Ramos (cell line): Measurements from ENCODE around the gene CASP5.
"Not testable (repeated sequence)": the region's sequence is repeated elsewhere in the genome, so short reads cannot be mapped to it uniquely, and the experiment has no call there.

Source experiments
- in situ Hi-C: fragments of 300-500 bp; cut with MboI; formaldehyde crosslinking; loops from one replicate; pipeline ENCODE4 v1.14.3; 2022; ENCODE audit warnings: low sequenced_read_pairs; ENCODE audit not compliant: unreplicated experiment

The CASP5 gene

DNA sequence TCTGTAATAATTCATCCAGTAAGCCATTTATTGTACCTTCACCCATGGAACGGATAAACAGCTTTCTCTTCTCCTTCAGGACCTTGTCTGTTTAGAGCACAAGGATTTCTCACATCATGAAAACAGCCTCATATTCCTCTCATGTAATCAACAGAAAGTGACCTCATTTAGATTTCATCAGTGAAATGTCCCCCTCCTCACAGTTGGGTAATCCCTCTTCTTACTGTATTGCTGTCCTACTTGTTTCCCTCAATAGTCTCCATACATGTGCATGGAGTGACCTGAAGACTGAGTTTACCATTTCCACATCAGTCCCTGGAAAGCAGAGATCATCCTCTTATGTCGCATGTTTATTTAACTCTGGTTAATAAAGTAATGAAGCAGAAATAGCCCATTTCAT lies 11.4 kb upstream of the CASP5 start:
- in situ Hi-C loops, result not testable (repeated sequence)

DNA sequence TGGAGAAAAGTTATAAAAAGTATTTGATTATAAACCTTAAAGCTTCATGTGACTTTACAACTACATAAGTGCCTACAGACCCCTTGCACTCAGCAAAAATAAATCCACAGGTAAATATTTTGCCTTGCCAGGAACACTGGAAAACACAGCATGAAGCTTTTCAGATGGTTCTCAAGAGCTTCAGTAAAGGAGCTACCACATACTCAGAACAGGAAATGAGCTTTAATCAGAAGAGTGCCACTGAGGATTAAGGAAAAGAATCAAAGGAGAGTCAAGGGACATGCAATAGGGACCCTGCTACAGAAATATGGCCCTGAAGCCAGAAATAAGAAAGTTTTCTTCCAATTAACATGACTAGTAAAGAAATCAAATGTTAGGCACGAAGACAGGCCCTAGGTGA lies 10.8 kb upstream of the CASP5 start:
- in situ Hi-C loops, result no loop called here

DNA sequence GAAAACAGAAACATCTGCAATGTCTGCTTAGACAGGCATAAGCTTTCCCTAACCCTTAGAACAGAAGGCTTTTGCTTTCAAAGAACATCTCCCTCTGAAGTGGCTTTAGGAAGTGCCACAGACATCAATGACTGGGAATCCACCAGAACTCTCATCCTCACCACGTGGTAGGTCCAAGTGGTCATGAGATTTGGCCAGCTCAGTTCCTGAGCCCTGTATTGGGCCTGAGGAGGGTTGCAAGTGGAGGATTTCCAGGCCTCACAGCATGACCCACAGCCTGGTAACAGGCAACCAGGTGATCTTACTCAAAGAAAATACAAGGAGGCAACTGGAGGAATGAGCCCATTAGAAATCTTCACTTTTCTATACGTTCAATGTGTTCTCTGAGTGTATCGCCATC lies 10.4 kb upstream of the CASP5 start:
- in situ Hi-C loops, result no loop called here

DNA sequence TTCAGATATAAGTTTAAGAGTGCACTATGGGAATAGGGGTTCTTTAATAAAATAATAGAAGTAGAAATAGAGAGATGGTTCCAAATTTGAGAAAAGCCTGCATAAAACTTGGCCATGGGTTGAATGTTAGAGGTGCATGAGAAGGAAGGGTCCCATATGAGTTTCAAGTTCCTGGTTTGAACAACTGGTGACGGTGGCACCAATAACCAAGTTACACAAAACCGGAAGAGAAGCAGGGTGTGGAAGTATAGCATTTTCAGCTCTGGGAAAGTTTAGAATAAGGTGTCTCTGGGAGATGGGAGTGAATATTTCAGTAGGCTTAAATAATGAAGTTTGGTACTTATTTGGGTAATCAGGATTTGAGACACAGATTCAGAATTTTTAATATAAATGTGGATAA lies 9.5 kb upstream of the CASP5 start:
- in situ Hi-C loops, result no loop called here

DNA sequence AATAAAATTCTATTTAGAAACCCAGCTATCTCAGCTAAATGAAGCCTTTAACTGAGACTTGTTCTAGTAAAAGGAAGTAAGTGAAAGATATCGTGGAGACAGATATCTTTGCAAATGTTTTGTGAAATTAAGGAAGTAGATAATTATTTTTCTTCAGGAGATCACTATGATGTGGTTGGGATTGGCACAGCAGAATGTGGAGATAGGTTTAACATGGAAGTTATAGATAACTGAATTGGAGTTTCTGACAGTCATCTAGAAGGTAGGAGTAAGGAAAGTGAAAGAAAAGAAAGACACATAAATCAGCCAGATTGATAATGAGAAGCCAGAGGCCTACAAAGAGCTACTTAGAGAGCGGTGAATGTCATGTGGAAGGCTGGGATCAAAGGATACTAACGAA lies 4.7 kb upstream of the CASP5 start:
- in situ Hi-C loops, result no loop called here

DNA sequence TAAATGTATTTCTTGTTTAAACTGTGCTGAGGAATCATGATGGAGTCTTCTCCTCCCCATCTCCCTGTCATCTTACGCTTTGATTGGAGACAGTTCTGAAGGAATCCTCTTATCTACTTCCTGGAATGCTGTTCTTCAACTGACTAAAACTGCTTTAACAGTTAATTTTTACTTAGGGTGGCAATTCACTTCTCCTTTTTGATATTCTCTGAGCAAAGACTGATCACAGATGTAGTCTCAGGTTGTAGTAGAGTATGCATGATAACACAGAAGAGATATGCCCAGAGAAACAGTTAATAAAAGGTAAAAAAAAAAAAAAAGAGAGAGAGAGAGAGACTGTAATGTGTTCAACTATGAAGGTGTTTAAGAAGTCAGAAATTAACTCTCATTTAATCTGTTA lies 1.4 kb upstream of the CASP5 start:
- in situ Hi-C loops, result no loop called here

DNA sequence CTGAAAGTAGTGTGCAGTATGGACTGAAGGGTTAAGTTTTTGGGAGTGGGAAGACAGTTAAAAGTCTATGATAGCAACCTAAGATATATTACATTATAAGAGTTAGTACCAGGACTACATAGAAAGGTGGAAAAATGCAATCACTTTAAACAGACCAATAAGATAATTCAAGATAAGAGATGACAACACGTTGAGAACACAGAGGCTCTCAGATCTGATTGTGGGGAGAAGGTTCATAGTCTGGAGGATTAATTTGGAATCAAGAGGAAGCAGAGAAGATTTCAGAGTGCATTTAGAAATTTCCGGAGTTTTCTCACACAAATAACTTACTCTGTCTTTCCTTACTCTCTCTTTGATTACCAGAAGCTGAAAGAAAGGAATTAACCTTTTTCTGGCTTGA lies 441 bp downstream of the CASP5 start:
- in situ Hi-C loops, result no loop called here

DNA sequence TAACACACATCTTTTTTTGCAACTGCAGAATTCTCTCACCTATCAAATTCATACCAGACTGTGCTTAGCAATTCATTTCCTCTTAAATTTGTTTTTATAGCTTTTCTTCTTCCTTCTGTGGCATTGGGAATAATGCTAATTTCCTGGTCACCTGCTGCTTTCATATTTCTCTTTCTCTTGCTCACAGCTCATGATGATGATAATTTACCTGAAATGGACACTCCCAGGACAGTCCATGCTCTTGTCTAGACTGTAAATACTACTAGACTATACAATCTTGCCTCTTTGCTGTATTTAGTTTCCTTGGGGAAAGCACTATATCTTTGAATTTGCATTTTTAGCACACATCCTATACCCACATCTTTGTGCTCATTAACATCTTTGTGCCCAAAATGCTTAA lies 15.5 kb downstream of the CASP5 start:
- in situ Hi-C loops, result no loop called here

DNA sequence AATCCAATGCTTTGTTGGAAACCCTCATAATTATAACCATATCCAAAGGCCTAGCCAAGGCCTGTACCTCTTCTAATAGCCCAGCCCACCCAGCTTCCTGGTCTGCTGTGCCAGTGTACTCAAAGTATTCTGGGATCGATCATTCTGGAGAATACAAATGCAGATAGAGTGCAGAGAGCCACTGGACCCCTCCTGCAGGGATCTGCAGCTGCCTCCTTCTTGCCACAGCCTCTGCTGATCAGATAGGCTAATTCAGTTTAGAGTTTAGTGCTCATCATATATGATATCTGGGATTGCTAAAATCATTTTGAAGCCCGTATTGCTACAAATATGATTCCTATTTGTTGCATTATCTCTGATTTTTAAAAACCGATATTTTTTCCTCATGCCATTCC lies 17.5 kb downstream of the CASP5 start:
- in situ Hi-C loops, result no loop called here

DNA sequence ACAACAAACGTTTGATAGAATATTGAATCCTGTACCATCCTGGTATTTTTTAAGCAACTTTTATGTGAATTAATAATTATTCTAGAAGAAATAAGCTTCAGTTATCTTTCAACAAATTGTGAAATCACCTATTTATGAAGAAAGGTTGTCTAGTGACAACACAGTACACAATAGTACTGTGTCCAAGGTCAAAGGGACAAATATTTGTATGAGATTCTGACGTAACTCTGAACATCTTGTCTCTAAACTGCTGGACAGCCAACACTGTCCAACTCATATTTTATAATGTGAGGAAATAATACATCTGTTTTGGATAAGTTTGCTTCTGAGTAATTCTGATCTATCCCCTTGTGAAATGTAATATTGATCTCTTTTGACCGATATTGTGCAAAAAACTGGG lies 18.9 kb downstream of the CASP5 start:
- in situ Hi-C loops, result no loop called here

DNA sequence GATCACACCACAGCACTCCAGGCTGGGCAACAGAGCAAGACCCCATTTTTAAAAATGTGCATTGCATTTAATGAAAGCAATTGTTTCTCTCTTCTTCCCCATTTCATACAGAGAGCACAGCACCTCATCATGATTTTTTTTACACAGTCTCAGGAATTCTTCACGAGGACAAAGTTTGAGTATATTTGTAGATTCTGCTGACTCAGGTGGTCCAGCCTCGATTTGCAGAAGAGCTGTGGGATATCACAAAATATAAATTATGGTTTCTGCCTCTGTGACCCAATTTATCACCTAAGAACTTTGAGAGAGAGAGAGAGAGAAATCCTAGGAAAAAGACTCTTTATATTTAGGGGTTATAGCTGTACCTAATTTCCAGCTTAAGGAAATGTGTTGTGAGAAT lies 19.8 kb downstream of the CASP5 start:
- in situ Hi-C loops, result no loop called here

DNA sequence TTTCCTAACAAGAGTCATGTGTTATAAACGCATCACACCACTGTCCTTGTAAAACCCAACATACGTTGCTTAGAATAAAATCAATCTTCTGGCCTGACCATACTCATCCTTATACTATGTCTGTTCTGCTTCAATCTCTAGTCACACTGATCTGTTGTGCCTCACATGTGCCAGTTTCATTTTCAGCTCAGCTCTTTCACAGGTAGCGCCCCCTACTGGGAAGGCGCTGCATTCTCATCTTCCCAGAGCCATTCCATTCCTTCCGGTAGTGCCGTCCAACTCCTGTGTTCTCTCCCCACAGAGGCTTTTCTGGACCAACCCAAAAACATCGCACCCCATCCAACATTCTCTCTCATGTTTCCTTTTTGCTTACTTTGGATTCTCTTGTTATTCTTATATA lies 22.2 kb downstream of the CASP5 start:
- in situ Hi-C loops, result no loop called here

DNA sequence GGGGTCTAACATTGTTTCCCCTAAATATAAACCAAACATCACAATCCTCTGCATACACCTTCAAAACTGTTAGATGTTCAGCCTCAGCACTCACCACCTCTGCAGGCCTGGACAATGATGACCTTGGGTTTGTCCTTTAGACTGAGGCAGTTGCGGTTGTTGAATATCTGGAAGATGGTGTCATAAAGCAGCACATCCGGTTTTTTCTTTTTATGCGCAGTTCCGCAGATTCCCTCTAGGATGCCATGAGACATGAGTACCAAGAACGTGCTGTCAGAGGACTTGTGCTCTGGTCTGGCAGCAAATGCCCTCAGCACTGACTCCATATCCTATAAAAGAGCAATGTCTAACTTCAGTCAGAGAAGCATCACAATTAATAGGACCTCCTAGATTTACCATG lies 22.8 kb downstream of the CASP5 start:
- in situ Hi-C loops, result no loop called here

DNA sequence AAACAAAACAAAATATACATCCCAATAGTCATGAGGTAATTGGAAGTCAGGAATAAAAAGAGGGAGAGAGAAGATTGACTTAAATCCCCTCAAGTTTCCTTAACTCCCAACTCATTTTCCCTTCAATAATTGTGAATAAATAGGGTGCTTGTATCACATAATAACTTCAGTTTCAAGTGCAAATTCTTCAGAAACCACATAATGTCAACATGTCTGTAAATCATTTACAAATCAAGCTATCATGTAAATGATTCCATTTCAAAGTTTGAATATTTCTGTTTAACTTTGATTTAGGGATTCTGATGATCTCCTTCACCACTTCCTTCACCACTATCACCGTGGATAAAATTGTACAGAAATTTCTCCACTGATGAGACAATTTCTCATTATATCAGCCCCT lies 23.2 kb downstream of the CASP5 start:
- in situ Hi-C loops, result no loop called here

DNA sequence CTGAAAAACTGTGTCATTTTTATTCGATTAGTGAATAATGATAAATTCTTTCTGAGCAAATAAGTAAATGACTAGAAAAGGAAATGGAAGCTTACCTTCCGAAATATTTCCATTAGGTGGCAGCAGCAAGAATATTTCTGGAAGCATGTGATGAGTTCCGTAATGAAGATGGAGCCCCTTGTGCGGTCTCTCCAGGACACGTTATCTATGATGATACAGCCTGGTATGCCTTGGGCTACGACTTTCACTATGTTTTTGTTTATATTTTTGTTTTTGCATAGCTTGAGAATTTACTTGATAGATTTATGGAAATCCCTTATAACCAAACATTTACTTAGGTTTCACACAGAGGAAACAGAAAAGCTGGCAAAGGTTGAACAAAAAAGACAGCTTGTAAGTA lies 25.7 kb downstream of the CASP5 start:
- in situ Hi-C loops, result no loop called here

DNA sequence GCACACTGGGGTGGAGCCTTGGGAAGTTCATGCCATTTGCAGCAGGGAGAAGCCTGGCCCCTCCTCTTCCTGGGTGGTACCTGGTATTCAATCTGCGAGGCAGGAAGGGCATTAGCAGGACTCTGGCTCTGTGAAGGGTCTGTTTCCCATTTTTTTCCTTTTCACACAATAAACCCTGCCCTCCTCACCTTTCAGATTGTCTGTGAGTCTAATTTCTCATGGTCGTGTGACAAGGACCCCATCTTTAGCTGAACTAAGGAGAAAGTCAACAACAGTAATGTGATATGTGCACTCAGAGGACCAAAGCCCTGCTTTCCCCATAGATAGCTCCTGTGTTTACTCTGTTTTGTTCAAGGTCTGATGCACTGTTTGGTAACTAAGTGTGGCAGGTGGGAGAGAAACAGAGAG lies 28.0 kb downstream of the CASP5 start:
- in situ Hi-C loops, result no loop called here

DNA sequence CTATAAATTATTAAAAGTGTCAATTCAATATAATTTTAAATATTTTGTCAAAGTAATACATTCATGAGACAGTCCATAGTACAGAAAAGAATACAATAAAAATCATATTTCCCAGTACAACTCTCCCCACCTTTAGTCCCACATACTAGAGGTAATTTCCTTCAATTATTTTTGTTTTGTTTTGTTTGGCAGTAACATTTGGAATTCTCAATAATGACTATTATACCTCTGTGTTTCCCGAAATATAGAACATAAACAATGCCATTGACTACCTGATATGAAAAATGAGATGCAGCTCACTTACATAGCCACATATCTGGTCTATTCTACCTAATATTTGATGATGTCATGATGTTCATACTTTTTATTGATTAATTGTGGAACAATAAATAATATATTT lies 30.2 kb downstream of the CASP5 start:
- in situ Hi-C loops, result no loop called here

DNA sequence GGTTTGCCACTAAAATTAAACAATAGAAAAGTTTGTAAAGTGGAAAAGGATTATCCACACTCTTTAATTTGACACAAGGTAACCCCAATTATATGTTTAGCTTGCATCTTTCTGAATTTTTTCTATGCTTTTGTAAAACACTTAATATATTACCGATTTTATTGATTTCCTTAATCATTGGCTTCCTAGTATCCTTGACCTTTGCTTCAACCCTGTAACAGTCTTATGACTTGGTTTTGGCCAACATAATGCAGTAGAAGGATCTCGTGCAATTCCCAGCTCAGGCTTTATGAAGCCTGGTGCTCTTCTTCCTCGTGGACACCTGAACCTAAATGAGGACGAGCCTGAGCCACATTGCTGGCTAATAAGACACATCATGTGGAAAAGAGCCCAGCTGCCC lies 31.0 kb downstream of the CASP5 start:
- in situ Hi-C loops, result no loop called here

DNA sequence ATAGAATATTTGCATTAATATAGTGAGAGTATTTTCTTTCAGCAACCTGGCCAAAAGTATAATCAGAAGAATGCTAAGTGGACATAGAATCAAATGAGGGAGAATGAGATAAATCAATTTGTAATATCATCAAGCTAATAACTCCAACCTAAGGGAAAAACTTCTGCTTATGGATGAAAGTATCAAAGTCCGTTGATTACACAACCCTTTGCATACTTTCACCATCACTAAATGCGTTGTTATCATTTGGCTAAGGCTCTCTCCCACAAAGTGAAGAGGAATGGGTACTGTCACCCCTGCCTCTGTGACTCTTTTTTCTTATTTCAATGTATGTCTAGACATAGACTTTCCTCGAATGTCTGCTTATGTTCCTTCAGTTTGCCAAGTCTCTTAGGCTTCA lies 38.2 kb downstream of the CASP5 start:
- in situ Hi-C loops, result no loop called here

DNA sequence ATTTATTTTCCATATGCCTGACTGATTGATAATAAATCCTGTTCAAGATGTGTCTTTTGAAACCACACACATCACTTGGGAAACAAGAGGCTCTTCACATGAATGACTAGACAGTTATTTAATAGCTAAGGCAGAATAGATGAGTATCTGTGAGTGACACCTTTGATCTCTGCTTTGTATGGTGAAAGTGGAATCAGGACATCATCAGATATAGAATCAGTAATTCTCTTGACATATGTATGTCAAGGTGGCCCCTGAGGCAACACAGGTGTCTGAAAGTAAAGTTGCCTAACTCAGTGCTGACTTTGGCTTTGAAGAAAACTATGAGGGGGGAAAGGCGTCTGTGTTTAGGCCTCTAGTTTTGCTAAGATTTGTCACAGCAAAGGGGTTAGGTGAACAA lies 43.1 kb downstream of the CASP5 start:
- in situ Hi-C loops, result no loop called here

DNA sequence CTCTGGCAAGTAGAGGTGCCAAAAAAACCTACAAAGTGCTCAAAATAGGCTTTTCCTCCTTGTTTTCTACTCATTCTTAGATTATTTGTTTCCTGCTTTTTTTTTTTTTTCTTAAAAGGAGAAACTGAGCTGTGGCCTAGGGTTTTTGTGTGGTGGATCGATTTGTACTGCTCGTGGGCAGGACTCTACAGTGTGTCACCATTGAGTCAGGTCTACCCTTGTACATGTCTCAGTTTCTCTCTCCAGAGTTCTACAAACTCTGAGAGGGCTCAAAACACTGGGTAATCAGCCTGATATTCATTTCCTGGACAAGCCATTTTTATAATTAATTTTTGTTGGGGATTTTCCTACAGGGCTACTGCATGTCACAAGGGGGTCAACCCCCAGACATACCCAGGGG lies 49.4 kb downstream of the CASP5 start:
- in situ Hi-C loops, result no loop called here

DNA sequence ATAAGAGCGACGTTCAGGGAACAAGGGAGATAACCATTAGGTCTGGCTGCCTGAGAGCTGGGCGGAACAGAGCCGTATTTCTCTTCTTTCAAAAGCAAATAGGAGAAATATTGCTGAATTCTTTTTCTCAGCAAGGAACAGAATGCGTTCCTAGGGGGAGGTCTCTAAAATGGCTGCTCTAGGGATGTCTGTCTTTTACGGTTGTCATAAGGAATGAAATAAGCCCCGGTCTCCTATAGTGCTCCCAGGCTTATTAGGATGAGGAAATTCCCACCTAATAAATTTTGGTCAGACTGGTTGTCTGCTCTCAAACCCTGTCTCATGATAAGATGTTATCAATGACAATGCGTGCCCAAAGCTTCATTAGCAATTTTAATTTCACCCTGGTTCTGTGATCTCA lies 50.0 kb downstream of the CASP5 start:
- in situ Hi-C loops, result not testable (repeated sequence)

DNA sequence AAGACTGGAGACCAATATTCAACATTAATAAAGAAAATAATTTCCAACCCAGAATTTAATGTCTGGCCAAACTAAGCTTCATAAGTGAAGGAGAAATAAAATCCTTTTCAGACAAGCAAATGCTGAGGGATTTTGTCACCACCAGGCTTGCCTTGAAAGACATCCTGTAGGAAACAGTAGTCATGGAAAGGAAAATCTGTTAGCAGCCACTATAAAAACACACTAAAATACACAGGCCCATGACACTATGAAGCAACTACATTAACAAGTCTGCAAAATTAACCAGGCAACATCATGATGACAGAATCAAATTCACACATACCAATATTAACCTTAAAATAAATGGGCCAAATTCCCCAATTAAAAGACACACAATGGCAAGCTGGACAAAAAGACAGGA lies 52.2 kb downstream of the CASP5 start:
- in situ Hi-C loops, result no loop called here
